HK-2 (cell line): ENCODE data around the gene MRPL51.
"Not testable (repeated sequence)": the region's sequence is repeated elsewhere in the genome, so short reads cannot be mapped to it uniquely, and the experiment has no call there.

Experiments used
- DNase-seq: peaks from one replicate; pipeline ENCODE4 v3.0.0-alpha.2; 2018; ENCODE audit not compliant: unreplicated experiment

Gene MRPL51

DNA sequence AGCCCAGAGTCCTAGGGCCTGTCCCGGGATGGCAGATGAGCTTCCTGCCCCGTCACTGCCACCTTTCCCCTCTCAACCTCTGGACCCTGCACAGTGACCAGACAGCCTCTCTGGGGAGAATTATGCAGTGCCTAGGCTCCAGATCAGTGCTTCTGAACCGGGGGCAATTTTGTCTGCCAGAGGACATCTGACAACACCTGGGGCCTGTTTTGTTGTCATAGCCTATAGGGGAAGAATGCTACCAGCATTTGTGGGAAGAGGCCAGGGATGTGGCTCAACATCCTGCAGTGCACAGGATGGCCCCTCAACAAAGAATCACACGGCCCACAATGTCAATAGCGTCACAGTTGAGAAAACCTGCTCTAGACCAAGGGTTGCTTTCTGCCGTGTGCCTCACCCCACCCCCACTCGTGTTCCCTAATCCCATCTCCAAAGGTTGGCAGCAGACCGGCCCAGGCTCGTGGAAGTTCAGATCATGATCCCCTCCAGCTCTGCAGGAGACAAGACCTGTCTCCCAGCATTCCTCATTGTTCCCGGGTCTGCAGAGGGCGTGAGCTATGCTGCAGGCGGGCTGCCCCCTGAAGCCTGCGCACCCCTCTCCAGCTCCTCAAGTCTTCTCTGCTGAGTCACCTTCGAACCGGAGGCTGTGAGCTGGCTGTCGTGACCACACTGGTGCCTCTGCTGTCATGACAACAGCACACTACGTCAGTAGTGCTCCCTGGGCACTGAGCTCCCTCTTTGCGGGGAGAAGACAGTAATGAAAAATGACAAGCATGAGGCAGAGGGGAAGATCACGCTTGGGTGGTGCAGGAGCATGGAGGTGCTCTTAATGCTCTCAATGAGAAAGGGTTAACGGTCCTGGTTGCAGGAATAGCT, 39.2 kb upstream of the MRPL51 start:
- DNase-seq: peak; percentile 94

DNA sequence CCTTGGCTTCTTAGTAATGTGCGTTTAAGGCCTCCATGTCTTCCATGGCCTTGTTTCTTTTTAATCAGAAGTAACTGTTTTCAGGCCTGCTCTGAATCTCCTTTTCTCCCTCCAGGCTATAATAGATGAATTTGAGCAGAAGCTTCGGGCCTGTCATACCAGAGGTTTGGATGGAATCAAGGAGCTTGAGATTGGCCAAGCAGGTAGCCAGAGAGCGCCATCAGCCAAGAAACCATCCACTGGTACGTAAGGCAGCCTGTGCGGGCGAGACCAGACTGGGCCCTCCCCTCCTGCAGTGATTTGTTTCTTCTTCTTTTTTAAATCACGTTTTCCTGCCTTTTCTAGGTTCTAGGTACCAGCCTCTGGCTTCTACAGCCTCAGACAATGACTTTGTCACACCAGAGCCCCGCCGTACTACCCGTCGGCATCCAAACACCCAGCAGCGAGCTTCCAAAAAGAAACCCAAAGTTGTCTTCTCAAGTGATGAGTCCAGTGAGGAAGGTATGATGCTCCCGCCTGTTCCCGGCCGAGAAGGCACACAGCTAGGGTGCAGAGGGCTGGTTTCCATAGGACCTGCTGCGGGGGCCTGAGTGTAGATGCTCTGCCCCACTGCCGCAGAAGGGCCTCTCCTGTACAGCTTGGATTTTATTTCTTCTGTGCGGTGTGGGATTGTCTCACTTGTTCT, 37.7 kb upstream of the MRPL51 start:
- no peak for DNase-seq

DNA sequence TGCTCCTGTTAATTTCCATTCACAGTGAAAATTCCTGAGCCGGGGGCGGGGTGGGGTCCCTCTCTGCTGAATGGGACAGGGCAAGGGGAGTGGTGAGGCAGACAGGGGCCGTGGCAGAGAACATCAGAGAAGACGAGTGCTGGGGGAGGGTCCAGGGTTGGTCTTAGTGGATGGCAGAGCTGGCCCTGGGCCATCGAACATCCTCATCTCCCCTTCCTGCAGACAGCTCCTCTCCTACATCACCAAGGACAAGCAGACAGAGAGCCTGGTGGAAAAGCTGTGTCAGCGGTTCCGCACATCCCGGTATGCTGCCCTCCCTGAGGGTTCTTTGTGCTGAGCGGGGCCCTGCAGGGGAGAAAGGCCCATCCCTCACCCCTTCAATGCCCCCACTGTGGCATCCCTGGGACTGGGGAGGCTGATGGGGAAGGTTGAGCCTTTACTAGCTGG, 36.3 kb upstream of the MRPL51 start:
- DNase-seq: no peak

DNA sequence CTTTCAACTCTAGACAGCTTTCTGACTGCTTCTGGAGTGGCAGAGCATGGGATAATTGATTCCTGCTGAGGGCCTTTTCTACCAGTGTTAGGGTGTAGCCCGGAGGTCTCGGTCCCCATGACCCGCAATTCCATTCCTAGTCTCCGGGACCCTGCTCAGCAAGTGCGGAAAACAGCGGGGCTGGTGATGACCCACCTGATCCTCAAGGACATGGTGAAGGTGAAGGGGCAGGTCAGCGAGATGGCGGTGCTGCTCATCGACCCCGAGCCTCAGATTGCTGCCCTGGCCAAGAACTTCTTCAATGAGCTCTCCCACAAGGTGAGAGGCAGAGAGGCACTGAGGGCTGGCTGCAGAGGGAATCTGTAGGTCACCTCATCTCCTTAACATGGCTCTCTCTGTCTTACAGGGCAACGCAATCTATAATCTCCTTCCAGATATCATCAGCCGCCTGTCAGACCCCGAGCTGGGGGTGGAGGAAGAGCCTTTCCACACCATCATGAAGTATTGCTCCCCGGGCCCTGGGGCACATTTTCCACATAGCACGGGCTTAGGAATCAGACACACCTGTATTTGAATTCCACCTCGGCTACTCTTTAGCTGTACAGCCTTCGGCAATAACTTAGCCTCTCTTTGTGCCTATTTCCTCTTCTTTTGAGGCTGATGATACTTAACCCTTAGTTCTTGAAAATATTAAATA, 35.6 kb upstream of the MRPL51 start:
- DNase-seq: no peak

DNA sequence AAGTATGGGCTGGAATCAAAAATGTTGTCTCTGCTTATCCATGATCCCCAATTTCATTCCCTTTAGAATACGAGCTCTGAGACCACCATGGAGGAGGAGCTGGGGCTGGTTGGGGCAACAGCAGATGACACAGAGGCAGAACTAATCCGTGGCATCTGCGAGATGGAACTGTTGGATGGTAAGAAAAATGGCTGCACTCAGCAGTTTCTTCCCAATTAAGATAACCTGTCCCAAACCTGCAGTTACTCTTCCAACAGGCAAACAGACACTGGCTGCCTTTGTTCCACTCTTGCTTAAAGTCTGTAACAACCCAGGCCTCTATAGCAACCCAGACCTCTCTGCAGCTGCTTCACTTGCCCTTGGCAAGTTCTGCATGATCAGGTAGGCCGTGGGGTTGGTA, 34.6 kb upstream of the MRPL51 start:
- no peak for DNase-seq

DNA sequence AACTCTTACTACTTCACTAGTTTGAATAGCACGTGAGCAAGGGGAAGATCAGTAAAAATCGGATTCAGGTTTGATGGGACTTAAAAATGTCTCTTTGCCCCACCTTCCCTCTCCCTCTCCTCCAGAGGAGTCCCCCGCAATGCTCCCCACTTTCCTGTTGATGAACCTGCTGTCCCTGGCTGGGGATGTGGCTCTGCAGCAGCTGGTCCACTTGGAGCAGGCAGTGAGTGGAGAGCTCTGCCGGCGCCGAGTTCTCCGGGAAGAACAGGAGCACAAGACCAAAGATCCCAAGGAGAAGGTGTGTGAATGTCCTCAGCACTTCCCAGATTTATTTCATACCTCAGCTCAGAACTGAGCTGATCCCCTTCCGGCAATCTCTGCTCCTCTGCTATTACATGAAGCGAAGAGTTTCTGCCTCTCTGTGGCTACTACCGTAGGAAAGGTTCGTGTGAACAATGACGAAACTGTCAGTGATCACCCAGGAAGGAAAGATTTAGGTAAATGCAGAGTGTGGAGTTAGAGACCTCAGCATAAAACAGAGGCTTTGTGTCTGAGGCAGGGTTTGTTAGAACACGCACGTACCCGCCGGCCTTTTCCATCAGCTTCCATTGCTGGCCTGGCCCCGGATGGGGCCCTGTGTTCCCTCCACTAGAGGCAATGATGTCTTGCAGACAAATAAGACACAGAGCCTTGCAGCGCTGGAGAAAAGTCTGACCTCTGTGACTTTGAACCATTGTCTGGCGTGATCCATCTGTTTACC, 33.9 kb upstream of the MRPL51 start:
- no peak for DNase-seq

DNA sequence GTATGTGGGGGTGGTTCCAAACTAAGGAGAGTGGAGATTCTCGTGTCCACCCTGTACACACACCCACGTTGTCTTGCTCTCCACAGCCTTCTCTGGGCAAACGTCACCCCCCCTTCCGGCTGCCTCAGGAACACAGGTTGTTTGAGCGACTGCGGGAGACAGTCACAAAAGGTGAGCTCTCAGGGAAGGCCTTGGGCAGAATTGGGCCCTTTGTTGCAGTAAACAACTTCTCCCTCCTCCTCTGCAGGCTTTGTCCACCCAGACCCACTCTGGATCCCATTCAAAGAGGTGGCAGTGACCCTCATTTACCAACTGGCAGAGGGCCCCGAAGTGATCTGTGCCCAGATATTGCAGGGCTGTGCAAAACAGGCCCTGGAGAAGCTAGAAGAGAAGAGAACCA, 33.1 kb upstream of the MRPL51 start:
- no peak for DNase-seq

DNA sequence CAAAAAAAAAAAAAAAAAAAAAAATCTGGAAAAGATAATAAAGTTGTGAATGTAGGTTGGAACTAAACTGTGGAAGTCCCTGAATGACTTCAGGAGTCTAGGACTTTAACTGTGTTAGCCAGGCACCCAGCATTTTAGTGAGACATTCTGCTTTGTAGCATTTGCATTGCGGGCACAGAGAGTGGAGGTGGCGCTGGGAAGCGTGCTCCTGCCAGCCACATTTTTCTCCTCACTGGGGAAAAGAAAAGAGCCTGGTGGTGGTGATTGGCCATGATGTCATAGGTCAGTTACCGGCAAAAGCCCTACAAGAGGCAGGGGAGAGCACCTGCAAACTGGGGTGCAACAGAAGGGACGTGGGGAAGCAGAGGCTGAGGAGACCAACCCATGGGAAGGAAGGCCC, 31.6 kb upstream of the MRPL51 start:
- DNase-seq: no peak

DNA sequence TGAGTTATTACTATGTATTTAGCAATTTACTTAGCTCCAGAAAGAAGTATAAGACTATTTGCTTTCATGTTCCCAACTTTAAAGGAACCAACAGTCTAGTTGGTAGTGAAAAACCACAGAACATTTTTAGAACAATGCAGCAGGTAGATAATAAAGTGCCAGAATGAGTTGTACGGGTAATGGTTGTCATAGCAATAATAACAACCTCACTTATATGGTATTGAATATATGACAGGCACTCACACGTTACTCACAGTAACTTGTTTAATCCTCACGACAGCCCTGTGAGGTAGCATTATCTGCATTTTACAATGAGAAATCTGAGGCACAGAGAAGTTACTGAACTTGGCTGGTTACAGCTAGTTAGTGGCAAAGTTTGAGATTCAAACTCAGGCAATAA, 30.6 kb upstream of the MRPL51 start:
- no peak for DNase-seq

DNA sequence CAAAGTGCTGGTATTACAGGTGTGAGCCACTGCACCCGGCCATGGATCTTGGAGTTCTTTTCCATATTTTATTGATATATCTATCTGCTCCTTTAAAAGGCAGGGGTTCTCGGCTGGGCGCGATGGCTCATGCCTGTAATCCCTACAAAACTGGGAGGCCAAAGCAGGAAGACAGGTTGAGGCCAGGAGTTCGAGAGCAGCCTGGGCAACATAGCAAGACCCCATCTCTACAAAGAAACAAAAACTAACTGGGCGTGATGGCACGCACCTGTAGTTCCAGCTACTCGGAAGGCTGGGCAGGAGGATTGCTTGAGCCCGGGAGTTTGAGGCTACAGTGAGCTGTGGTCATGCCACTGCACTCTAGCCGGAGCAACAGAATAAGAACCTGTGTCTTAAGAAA, 29.1 kb upstream of the MRPL51 start:
- DNase-seq: no peak

DNA sequence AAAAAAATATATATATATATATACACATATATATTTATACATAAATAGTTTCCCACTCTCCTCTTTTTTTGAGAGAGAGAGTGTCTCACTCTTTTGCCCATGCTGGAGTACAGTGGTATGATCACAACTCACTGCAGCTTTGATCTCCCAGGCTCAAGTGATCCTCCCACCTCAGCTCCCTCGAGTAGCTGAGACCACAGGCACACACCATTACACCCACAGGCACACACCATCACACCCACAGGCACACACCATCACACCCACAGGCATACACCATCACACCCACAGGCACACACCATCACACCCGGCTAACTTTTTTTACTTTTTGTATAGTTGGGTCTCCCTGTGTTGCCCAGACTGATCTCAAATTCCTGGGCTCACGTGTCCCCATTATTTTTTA, 27.1 kb upstream of the MRPL51 start:
- DNase-seq: no peak

DNA sequence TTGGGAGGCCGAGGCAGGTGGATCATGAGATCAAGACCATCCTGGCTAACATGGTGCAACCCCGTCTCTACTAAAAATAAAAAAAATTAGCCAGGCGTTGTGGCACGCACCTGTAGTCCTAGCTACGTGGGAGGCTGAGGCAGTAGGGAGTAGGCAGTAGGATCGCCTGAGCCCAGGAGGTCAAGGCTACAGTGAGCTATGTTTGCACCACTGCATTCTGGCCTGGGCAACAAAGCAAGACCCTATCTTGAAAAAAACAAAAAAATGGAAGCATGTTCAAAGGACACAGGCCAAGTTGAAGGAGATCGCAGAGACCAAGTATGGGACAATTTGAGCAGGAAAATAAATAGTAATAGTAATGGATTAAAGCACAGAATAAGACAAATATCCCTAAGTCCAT, 15.0 kb upstream of the MRPL51 start:
- no peak for DNase-seq

DNA sequence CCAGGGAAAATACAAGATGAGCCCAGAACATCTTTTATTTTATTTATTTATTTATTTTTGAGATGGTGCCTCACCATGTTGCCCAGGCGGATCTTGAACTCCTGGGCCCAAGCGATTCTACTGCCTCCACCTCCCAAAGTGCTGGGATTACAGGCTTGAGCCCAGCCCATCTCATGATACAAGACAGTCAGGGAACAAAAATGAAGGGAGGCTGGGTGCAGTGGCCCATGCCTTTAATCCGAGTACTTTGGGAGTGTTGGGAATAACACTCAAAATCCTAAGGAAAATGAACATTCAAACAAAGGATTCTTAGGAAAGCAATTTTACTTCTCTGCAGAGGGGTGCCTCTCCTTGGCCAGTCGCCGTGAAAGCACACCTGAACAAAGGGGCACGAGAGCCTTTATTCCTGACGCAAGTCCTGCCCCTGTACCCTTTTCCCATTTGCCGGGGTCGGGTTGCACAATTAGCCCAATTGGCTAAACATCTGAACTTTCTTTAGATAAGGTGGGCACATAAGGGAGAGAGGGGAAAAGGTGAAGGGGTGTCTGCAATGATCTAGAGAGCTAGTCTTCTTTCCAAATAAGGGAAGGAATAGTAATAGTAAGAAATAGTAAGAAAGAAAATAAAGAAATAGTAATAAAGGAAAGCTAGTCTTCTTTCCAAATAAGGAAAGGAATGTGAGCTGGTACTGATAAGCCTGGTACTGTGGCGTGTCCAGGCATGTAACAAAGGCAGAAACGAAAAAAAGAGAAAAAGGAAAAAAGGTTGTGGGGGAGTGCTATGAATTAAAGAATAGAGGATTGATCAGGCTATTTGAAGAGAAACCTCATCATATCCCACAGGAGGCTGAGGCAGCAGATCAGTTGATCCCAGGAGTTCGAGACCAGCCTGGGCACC, 14.3 kb upstream of the MRPL51 start:
- DNase-seq: no peak

DNA sequence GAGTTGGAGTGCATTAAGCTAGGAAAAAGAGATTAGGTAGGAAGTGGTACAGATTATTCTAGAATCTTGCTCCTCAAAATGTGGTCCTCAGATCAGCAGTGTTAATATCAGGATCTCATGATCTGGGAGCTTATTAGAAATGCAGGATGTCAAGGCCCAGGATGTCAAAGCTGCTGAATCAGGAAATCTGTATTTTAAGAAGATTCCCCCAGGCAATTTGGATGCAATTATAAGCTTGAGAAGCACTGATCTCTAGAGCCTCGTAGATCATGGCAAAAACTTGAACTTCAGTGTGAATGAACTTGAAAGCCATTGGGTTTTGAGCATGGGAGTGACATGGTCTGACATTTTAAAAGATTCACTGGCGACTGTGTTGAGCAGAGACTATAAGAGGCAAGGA, 7.4 kb upstream of the MRPL51 start:
- DNase-seq: no peak

DNA sequence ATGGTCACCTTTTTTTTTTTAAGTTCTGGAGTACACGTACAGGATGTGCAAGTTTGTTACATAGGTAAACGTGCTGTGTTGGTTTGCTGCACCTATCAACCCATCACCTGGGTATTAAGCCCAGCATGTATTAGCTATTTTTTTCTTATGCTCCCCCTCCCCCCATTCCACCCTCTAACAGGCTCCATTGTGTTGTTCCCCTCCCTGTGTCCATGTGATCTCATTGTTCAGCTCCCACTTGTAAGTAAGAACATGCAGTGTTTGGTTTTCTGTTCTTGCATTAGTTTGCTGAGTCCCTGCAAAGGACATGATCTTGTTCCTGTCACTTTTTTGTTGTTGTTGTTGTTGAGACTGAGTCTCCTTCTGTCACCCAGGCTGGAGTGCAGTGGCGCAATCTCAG, 4.2 kb upstream of the MRPL51 start:
- DNase-seq: not testable (repeated sequence)

DNA sequence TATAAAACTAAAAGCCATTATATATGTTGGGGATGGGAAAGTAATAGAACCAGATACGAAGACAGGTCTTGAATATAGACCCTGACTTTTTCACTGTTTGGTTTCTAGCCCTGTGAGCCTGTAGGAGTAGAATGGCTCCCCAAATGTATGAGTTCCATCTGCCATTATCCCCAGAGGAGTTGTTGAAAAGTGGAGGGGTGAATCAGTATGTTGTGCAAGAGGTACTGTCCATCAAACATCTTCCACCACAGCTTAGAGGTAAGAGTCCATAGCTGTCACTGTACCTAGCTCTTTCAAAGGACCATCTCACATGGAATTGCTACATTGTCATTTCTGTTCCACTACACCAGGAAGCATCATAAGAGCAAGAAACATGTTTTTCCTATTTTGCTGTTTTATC, 1.9 kb upstream of the MRPL51 start:
- DNase-seq: no peak

DNA sequence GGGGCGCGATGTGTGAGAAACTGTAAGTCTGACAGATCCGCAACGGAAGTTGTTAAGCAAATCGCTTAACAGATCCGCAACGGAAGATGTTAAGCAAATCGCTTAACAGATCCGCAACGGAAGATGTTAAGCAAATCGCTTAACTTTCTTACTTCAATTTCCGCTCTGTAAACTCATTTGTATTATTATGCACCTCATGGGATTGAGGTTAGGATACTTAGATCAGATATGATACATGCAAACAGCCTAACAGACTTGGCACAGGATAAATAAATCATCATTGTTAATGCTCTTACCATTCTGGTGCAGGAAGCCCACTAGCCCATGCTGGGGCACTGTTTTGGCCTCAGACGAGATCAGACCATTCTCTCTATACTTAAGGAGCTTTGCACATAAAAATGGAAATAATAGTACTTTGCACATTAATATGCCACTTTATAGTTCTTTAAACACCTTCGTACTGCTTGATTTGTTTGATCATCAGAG, 1.2 kb upstream of the MRPL51 start:
- DNase-seq: peak; percentile 10

DNA sequence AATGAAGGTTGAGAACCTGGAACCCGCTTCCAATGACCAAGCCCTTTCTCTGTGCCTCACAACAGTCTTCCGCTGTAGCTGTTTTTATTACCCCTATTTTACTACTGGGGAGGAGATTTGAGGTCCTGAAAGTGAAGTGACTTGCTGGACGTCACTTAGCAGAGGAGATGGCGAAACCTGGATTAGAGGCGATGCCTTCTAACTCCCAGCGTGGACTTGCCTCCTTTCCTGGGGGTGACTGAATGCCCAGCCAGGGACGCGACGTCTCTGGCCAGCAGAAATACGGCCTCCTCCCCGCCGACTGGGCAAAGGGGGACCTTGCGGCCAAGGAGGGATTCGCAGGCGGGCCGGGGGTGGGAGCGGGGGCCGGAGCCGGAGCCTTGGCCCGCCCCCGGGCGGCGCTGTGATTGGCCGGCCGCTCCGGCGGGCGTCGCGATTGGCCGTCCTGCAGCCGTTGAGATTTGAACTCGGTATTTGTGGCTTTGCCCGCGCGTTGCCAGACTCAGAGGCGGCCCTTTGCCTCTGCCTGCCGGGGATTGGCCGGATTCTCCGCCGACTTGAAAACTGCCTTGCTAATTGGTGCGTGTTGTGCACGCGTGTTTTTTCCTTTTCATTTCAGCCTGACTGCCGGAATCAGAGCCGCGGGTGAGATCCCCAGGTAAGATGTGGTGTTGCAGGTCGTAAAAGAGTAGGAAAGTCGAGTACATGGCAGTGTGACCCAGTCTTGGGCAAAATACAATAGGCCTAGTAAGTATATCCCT, 615 bp upstream of the MRPL51 start, which contains the start of gene NCAPD2:
Gene NCAPD2 (plus strand): TSS at position 606 of the 761 bp plus-strand sequence. CDS start 997 bp downstream, outside the sequence.
- peak; percentile 97 for DNase-seq

DNA sequence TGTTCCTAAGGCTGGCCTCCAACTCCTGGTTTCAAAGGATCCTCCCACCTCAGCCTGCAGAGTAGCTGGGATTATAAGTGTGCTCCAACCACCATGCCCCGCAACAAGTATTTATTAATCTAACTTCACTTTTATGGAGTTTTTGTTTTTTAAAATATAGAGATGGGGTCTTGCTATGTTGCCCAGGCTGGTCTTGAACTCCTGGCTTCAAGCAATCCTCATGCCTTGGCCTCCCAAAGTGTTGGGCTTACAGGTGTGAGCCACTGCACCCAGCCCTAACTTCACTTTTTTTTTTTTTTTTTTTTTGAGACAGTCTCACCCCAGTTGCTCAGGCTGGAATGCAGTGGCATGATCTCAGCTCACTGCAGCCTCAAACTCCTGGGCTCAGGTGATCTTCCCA, 2.4 kb downstream of the MRPL51 start:
- not testable (repeated sequence) for DNase-seq

DNA sequence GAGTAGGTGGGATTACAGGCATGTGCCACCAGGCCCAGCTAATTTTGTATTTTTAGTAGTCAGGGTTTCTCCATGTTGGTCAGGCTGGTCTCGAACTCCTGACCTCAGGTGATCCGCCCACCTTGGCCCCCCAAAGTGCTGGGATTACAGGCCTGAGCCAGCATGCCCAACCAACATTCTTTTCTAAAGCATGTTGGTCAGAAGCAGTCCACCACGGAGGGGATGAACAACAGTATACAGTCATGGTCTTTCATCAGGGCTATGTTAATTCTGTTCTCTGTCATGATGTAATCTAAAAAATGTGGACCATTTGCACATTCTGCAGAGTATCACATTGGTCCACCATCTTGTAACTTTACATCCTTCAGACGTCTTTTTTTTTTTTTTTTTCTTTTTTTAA, 3.6 kb downstream of the MRPL51 start:
- DNase-seq: no peak
